ENCODE results near the gene HLA-DPA1.

Gene HLA-DPA1

DNA sequence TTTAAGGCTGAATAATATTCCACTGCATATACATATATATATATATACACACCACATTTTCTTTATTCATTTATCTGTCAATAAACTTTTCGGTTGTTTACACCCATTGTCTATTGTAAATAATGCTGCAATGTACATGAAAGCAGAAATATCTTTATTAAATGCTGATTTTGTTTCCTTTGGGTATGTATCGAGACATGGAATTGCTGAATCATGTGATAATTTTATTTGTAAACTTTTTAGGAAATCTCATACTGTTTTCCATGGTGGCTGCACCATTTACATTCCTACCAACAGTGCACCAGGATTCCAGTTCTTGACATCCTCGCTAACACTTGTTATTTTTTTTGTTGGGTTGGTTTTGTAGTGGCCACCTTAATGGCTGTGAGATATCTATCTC lies 49.9 kb downstream of the HLA-DPA1 start:
- TF ChIP-seq, protein P1, sequence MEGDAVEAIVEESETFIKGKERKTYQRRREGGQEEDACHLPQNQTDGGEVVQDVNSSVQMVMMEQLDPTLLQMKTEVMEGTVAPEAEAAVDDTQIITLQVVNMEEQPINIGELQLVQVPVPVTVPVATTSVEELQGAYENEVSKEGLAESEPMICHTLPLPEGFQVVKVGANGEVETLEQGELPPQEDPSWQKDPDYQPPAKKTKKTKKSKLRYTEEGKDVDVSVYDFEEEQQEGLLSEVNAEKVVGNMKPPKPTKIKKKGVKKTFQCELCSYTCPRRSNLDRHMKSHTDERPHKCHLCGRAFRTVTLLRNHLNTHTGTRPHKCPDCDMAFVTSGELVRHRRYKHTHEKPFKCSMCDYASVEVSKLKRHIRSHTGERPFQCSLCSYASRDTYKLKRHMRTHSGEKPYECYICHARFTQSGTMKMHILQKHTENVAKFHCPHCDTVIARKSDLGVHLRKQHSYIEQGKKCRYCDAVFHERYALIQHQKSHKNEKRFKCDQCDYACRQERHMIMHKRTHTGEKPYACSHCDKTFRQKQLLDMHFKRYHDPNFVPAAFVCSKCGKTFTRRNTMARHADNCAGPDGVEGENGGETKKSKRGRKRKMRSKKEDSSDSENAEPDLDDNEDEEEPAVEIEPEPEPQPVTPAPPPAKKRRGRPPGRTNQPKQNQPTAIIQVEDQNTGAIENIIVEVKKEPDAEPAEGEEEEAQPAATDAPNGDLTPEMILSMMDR (IDR thresholded peaks at IDR 0.05; ENCODE audit: insufficient read depth, missing control alignments), result no peak
- FAIRE-seq, result no peak
- no peak for DNase-seq (ENCODE audit: insufficient read length, low spot score)

DNA sequence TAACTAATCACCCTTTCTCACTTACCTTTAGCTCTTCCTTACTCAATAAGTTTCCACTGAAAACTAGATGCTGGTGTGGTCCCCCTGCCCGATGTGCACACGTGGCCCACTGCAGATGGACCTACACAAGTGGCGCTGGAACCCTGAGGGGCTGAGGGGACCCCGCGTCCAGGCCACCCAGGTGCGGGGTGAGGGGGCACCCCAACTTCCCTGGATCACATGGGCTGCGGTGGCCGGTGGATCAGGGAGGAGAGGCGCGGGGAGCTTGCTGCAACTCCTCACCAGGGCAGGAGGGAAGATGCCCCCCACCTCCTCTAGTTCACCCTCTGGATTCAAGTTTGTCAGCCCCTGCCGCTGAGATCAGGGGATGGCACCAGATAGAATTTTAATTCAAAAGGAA lies 51.5 kb downstream of the HLA-DPA1 start:
- FAIRE-seq (no peak), DNase-seq (ENCODE audit: insufficient read length, low spot score) (no peak)

DNA sequence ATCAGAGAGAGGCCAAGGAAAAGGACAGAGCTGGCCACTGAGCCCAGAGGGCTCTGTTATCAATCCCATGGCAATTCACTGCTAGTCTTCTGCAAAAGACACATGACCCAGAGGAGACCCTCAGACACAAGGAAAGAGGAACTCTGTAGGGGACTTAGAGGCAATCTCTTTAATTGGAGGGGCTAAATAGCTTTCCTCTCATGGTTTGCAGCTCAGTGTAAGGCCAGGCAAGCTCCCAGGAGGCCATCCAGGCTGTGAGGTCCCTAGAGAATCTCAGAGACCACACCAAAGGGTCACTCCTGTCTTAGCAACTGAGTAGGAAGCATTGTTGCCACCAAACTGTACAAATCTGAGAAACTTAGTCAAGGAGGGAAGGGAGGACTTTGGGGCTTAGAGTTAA lies 54.1 kb downstream of the HLA-DPA1 start:
- FAIRE-seq (no peak), DNase-seq (ENCODE audit: insufficient read length, low spot score) (no peak)
- TF ChIP-seq, protein P1 (IDR thresholded peaks at IDR 0.05; ENCODE audit: insufficient read depth, missing control alignments), result no peak

More for the DNA sequence above, 51.5 kb downstream of the HLA-DPA1 start:
- TF ChIP-seq, protein P1 (IDR thresholded peaks at IDR 0.05; ENCODE audit: insufficient read depth, missing control alignments), result no peak

DNA sequence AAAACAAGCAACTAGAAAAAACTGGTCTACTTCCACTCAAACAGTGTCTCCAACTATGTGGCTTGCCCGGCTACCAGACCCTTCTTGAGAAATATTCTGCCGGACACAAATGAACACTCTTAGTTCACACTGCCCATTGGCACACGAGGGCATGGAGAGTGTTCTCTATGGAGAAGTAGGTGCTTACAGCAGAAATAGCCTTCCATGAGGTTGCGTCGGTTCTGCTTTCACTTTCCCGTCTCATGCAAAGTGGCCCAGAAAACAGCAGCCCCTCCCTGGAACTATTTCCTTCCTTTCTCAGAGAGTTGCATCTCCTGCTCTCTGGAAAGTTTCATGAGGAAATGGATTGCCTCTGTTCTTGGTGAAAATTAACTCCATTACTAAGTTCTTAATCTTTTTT lies 54.5 kb downstream of the HLA-DPA1 start:
- TF ChIP-seq, protein P1 (IDR thresholded peaks at IDR 0.05; ENCODE audit: insufficient read depth, missing control alignments), result no peak
- FAIRE-seq (no peak), DNase-seq (ENCODE audit: insufficient read length, low spot score) (no peak)

DNA sequence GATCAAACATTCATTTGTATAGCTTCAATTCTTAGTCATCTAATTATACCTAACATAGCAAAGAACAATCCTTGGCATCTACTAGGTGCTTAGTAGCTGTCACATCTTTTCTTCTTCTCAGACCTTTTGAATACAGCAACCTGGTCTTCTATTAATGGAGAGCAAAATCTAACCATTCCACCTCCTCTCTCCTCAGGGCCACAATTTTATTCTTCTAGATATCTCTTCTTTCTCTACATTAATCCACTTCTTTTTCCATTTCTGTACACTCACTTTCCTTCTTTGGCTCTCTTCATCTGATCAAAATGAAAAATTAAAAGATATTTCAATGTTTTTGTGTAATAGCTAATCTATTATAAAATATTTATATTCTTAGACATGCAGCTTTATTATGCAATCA lies 55.0 kb downstream of the HLA-DPA1 start:
- no peak for DNase-seq (ENCODE audit: insufficient read length, low spot score)
- FAIRE-seq, result no peak

DNA sequence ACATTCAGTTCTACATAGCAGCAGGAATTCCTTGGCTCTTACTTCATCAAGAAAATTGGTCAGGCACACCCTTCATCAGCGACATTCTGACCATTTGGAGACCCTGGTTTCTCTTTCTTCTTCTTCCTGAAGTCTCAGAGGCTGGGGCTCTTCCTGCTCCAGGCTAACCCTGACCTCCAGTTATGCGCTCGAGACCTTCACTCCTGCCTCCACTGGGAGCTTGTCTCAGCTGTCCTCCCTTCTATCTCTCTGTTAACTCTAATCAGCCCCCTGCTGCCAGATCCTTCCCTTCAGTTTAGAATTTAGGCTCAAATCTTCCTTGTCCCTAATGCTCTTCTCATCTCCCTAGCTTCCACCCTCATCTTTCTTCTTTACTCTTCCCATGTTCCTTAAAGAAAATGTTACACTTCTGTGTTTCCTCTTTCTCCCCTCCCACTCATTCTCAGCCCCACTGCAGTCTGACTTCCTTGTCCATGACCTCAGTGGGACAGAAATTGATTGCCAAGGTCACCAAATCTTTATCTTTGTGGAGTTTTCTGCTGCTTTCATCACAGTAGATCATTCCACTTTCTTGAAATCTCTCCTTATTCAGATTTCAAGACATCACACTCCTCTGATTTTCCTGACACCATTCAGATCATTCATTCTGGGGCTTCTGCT lies 55.6 kb downstream of the HLA-DPA1 start:
- DNase-seq (ENCODE audit: insufficient read length, low spot score) (no peak), FAIRE-seq (no peak)
- TF ChIP-seq, protein P1 (IDR thresholded peaks at IDR 0.05; ENCODE audit: insufficient read depth, missing control alignments), result no peak

More for the DNA sequence above, 55.0 kb downstream of the HLA-DPA1 start:
- TF ChIP-seq, protein P1 (IDR thresholded peaks at IDR 0.05; ENCODE audit: insufficient read depth, missing control alignments), result no peak

DNA sequence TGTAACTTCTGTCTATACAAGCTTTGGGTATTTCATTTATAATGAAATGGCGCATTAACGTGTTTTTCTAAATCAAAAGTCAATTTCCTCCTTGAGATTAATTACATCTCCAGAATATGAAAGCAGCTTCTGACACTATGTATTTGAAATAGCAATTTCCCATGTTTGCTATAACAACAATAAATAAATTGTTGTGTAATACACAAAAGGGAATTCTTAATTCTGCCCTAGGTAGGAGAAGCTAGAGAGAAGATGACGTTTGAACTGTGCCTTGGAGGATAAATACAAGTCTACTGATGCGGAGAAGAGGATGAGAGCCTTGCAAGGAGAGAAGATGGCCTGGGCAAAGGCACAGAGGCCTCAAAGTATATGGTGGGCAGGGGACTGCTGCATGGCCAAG lies 56.4 kb downstream of the HLA-DPA1 start:
- TF ChIP-seq, protein P1 (IDR thresholded peaks at IDR 0.05; ENCODE audit: insufficient read depth, missing control alignments), result no peak
- DNase-seq (ENCODE audit: insufficient read length, low spot score) (no peak), FAIRE-seq (no peak)
